ENCODE data around the gene KRTAP24-1. TPM values are rescaled to one million over a fixed set of nuclear protein-coding genes. Genes with fewer than 3 reads are reported as not detected.

KRTAP24-1 gene, protein sequence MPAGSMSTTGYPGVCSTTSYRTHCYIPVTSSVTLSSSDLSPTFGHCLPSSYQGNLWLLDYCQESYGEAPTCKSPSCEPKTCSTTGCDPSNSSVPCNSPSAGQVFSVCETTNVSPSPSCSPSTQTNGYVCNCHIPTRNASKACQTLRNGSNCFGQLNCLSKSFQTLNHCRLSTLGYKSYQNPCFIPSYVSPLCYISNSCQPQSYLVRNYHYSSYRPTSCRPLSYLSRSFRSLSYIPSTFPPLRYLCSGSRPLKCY
- not detected in 2 replicates for polyA plus RNA-seq
- not detected in 2 replicates for polyA minus RNA-seq

GRCh38 chr21:30282850-30283249 lies at the start of gene KRTAP24-1:
TSS of gene KRTAP24-1 (minus strand) at chr21:30282950. CDS start at chr21:30282932, 18 bp downstream.
- no peak within 1 kb of the TSS for H2AFZ ChIP-seq (ENCODE audit: low read depth, low read length)
- H3K9me3 ChIP-seq (ENCODE audit: low read length) = no peaks in the 10 kb centered on the region

GRCh38 chr21:30329203-30329875 lies 46.6 kb upstream of the KRTAP24-1 start:
- Histone ChIP-seq H4K20me1 (ENCODE audit: insufficient read depth) (no peaks in the 10 kb centered on the region), H3K9me2 (ENCODE audit: insufficient read depth, low read length) (no peaks in the 10 kb centered on the region), H3F3A (ENCODE audit: insufficient read depth, low read length, poor library complexity, severe bottlenecking) (no peaks in the 10 kb centered on the region), H3K4me2 (ENCODE audit: low read length) (no peak overlapping the region), H3K4me3 (ENCODE audit: low read length) (no peak overlapping the region), H3K9me3 (ENCODE audit: low read length) (no peaks in the 10 kb centered on the region), H3K79me2 (replicated peaks; ENCODE audit: insufficient read depth, low read length) (no peaks in the 10 kb centered on the region), H3K27me3 (ENCODE audit: insufficient read depth, low read depth, low read length) (no peaks in the 10 kb centered on the region), H3K27ac (ENCODE audit: low read length) (no peak overlapping the region), H2AFZ (ENCODE audit: low read depth, low read length) (no peak overlapping the region), H3K9ac (ENCODE audit: low read length) (no peak overlapping the region), H3K36me3 (ENCODE audit: insufficient read depth, low read length) (no peaks in the 10 kb centered on the region)
- TF ChIP-seq RAD21 (conservative IDR thresholded peaks at IDR 0.05) = no peak
- TF ChIP-seq MXI1 (conservative IDR thresholded peaks at IDR 0.05; ENCODE audit: poor library complexity, severe bottlenecking) = no peak
- TF ChIP-seq REST (IDR thresholded peaks at IDR 0.05; ENCODE audit: borderline replicate concordance) = no peak
- no peak for TF ChIP-seq EZH2 (IDR thresholded peaks at IDR 0.05; ENCODE audit: borderline replicate concordance, insufficient read depth, low read length, poor library complexity, severe bottlenecking)
- no peak for TF ChIP-seq EP300 (conservative IDR thresholded peaks at IDR 0.05; ENCODE audit: poor library complexity, severe bottlenecking)
- no peak for TF ChIP-seq TAF1 (IDR thresholded peaks at IDR 0.05; ENCODE audit: low read depth)
- no peak for TF ChIP-seq POLR2AphosphoS5 (IDR thresholded peaks at IDR 0.05)
- TF ChIP-seq SMC3 (conservative IDR thresholded peaks at IDR 0.05; ENCODE audit: poor library complexity) = no peak

More at GRCh38 chr21:30282850-30283249, at the start of gene KRTAP24-1:
- no peak within 1 kb of the TSS for H3K4me3 ChIP-seq (ENCODE audit: low read length)
- no peak within 1 kb of the TSS for H3K9ac ChIP-seq (ENCODE audit: low read length)
- no peak for TF ChIP-seq POLR2AphosphoS5 (IDR thresholded peaks at IDR 0.05)
- TF ChIP-seq RAD21 (conservative IDR thresholded peaks at IDR 0.05) = no peak
- no peak for TF ChIP-seq CTCF (IDR thresholded peaks at IDR 0.05; ENCODE audit: poor library complexity, severe bottlenecking)
- no peak for TF ChIP-seq SMC3 (conservative IDR thresholded peaks at IDR 0.05; ENCODE audit: poor library complexity)
- TF ChIP-seq REST (IDR thresholded peaks at IDR 0.05; ENCODE audit: borderline replicate concordance) = no peak
- no peak for TF ChIP-seq EP300 (conservative IDR thresholded peaks at IDR 0.05; ENCODE audit: poor library complexity, severe bottlenecking)
- H3K9me2 ChIP-seq (ENCODE audit: insufficient read depth, low read length) = no peaks in the 10 kb centered on the region
- H3K4me2 ChIP-seq (ENCODE audit: low read length) = no peak within 1 kb of the TSS
- H3K79me2 ChIP-seq (replicated peaks; ENCODE audit: insufficient read depth, low read length) = no peaks in the 10 kb centered on the region
- H3K27ac ChIP-seq (ENCODE audit: low read length) = no peak within 1 kb of the TSS
- H3K27me3 ChIP-seq (ENCODE audit: insufficient read depth, low read depth, low read length) = no peaks in the 10 kb centered on the region
- no peaks in the 10 kb centered on the region for H3F3A ChIP-seq (ENCODE audit: insufficient read depth, low read length, poor library complexity, severe bottlenecking)
- no peaks in the 10 kb centered on the region for H4K20me1 ChIP-seq (ENCODE audit: insufficient read depth)
- no peaks in the 10 kb centered on the region for H3K36me3 ChIP-seq (ENCODE audit: insufficient read depth, low read length)
